GM21381 (cell line): ENCODE data around the gene ANXA5.
"Not testable (repeated sequence)": the region's sequence is repeated elsewhere in the genome, so short reads cannot be mapped to it uniquely, and the experiment has no call there.

ENCODE experiments used
- ATAC-seq: cut with Tn5 transposase; IDR thresholded peaks from one replicate; pipeline ENCODE4 v1.9.1; 2021; ENCODE audit warnings: mild to moderate bottlenecking, moderate library complexity; ENCODE audit not compliant: unreplicated experiment

ANXA5 gene

GRCh38 chr4:121679951-121680350 is 16.8 kb downstream of the ANXA5 start:
- ATAC-seq = no peak

DNA sequence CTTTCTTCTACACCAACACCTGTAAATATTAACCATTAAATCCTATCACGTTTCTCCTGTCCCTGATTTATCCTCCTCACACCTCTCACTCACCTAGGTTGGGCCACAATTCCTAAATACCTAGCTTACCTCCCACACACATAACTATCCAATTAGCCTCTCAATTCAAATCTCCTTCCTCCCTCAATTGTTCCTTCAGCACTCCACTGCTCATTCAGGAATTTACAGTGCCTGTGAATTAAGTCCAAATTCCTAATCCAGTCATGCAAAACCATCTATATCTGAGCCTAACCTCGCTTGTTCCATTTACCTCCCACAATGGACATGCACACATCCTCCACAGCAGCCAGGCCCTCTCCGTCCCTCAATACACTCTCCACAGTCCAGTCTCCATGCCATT is 17.5 kb downstream of the ANXA5 start:
- ATAC-seq = no peak

DNA sequence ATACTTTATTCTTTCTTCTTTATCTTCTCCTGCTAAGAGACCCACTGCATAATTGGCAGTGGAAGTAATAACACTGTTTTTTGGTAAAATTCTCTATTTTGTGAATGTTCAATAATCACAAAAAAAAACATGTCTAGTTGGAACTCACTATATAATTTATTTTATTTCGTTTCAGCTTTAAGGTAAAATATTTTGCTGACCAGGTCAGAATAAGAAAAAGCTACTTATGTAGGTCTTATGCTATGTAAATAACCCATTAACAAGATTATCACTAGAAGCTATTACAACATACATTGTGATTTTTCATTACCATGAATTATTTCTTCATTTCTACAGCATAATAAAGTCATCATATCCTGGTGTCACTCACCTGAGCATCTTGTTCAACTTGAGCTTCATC is 19.3 kb downstream of the ANXA5 start:
- ATAC-seq = no peak

DNA sequence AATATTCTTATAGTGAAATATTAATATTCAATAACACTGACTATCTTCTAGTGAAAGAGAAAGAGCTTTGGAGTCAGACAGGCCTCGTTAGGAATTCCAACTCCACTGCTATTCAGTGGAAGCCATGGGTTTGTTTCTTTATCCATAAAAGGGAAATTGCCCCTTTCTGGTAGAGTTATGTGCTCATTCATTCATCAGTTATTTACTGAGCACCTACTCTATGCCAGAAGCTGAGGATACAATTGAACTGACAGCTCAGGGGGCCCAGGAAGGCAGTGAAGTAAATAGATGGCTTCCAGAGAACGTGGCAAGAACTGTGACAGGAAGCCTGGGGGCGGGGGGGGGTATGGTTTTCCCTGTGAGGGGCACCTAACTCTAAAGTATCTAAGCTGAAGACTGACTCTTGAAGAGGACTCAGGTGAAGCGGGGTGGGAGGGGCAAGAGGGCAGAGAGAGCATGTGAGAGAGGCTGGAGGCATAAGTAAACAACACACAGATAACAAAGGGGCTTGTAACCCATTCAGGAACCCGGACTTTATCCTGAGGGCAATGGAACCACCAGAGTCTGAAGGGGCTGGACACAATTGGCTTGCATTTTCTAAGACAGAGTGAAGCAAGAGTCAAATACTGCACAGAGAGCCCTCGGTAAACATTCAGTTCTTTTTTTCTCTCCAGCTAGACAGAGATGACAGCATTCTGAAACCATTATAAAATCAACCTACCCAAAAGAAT is 20.3 kb downstream of the ANXA5 start:
- no peak for ATAC-seq

- no peak for ATAC-seq
These were observed 21.1 kb downstream of the ANXA5 start for GRCh38 chr4:121675715-121676114.

DNA sequence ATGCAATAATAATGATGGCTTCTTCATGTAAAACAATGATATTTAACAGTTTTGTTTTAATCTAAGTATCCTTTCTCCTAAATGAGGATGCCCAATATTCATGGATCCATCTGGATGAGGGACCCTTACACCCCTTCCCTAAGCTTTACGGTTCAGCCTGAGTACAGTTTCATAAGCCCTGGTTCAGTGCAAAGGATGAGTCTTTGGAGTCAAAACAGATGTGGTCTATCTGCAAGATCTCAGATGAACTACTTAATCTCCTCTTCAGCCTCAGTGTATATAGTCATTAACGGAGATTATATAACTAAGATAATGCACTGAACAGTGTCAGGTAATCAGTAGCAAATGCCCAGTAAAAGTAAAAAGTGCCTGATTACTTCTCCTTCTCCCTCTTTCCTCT is 22.1 kb downstream of the ANXA5 start:
- no peak for ATAC-seq

- ATAC-seq = no peak
These were observed 22.6 kb downstream of the ANXA5 start for GRCh38 chr4:121674191-121674590.

- ATAC-seq = no peak
These were observed 27.6 kb downstream of the ANXA5 start for GRCh38 chr4:121669163-121669550.

DNA sequence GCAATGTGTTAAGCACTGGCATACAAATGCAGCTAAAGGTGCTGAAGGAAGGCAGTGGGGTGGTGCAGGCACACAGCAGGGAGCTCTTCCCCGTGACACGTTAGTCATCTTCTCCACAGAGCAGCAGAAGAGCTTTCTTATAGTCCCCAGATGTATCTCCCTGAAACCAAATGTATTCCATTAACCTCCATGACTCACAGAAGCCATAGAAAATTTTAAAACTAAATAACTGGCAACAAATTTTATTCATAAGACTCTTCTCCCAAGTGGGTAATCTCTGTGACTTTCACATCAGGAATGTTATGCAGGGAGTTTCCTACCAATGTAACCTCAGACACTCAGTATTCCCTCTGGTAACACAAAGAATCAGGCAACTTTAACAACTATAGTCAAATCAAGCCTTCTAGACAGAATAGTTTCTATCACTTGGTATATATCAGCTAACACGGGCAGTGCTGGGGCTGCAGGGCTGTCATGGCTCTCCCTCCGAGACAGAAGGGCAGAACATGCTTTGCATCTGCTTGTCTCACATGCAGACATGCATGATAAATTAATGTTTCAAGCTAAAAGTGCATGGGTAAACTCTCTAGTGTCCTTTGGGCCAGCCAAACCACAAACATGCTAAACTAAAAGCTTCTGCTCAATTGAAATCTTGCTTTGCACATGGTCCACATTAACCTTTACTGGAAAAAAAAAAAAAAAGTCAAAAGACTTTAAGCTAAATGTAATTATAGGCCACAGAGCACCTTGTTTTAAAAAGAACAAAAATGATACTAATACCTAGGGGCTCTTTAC is 28.2 kb downstream of the ANXA5 start:
- ATAC-seq = no peak

- ATAC-seq = no peak
These were observed 30.6 kb downstream of the ANXA5 start for GRCh38 chr4:121666091-121666679.

DNA sequence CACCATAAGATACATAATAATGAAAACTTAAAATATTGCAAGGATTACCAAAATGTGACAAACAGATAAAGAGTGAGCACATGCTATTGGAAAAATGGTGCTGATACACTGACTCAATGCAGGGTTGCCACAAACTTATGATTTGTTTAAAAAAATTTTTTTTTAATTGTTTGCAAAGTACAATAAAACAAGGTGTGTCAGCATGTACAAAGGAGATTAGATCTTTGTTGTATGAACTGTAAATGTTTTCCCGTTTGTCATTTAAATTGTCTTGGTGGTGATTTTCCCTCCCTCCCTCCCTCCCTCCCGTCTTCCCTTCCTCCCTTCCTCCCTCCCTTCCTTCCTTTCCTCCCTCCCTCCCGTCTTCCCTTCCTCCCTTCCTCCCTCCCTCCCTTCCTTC is 31.4 kb downstream of the ANXA5 start:
- ATAC-seq = no peak

DNA sequence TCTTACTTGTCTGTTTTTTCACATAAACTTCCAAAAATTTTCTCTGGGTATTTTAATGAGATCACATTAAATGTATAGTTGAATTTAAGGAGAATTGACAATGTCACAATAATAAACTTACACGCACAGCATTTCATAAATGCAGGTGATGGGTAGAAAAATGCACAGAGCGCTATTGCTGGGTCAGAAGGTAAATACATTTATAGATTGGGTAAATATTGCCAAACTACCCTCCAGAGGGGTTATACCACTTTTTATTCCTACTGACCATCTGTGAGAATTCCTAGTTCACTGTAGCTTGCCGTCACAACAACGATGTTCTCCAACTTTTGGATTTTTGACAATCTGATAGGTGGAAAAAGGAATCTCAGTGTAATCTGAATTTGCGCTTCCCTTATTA is 34.6 kb downstream of the ANXA5 start:
- ATAC-seq = no peak

DNA sequence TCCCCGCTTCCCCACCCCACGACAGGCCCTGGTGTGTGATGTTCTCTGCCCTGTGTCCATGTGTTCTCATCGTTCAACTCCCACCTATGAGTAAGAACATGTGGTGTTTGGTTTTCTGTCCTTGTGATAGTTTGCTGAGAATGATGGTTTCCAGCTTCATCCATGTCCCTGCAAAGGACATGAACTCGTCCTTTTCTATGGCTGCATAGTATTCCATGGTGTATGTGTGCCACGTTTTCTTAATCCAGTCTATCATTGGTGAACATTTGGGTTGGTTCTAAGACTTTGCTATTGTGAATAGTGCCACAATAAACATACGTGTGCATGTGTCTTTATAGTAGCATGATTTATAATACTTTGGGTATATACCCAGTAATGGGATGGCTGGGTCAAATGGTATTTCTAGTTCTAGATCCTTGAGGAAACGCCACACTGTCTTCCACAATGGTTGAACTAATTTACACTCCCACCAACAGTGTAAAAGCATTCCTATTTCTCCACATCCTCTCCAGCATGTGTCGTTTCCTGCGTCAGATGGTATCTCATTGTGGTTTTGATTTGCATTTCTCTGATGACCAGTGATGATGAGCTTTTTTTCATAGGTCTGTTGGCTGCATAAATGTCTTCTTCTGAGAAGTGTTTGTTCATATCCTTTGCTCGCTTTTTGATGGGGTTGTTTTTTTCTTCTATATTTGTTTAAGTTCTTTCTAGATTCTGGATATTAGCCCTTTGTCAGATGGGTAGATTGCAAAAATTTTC is 36.4 kb downstream of the ANXA5 start:
- ATAC-seq = not testable (repeated sequence)

DNA sequence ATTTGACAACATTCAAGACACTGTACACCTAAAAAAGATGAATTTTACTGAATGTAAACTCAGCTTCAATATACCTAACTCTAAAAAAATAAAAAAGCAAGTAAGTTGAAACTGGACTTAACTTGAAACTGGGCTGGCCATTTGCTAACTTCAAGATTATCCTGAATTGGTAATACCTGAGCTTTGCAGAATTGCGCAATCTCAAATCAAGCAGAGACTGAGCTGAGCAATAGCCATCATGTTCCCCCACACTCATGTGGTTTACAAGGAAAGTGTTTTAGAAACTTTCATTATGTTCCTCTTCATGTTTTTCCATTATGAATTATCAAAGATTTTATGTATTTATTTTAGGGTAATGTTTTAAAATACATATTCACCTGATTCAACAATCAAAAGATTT is 38.7 kb downstream of the ANXA5 start:
- ATAC-seq = no peak

- ATAC-seq = no peak
These were observed 40.5 kb downstream of the ANXA5 start for GRCh38 chr4:121656269-121656641.

- ATAC-seq = no peak
These were observed 41.2 kb downstream of the ANXA5 start for GRCh38 chr4:121655320-121656268.

DNA sequence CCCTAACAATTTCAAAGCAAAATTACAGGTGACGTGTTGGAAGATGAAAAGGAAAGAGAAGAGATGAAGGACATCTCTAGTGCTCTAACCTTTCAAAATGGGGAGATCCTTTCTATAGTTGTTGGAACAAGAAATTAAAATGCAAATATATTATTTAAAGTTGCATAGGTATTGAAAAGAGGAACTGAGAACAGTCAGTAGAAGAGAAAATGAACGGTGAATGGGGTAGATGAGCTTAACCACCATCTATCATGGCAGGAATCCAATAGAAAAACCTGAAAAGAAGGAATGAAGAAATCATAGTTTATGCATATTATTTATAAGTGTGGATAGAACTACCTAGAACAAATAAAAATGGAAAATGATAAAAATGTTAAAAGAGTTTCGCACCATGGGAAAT is 42.0 kb downstream of the ANXA5 start:
- peak; percentile 87 for ATAC-seq

GRCh38 chr4:121653986-121654385 is 42.8 kb downstream of the ANXA5 start:
- no peak for ATAC-seq

GRCh38 chr4:121653214-121653613 is 43.6 kb downstream of the ANXA5 start:
- ATAC-seq = no peak

DNA sequence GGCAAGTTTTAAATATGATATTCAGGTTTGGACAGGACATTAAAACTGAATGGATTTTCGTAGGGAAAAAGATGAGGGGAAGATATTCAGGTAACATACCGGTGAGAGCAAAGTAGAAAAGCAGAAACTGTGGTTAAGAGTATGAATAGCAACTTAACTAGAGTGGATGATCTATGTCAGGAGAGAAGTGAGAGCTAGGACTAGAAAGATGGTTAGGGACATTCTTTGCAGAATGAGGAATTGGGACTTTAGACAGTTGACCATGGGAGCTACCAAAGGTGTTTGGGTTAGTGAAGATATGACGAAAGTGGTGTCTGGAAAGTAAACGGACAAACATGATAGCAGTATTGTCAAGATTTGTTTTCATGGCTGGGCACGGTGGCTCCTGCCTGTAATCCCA is 45.2 kb downstream of the ANXA5 start:
- no peak for ATAC-seq
